HG03460 (cell line): ENCODE results near the gene LRP4.

Experiments
- ATAC-seq: cut with Tn5 transposase; IDR thresholded peaks from one replicate; pipeline ENCODE4 v1.9.1; 2021; ENCODE audit not compliant: unreplicated experiment

LRP4 gene

DNA sequence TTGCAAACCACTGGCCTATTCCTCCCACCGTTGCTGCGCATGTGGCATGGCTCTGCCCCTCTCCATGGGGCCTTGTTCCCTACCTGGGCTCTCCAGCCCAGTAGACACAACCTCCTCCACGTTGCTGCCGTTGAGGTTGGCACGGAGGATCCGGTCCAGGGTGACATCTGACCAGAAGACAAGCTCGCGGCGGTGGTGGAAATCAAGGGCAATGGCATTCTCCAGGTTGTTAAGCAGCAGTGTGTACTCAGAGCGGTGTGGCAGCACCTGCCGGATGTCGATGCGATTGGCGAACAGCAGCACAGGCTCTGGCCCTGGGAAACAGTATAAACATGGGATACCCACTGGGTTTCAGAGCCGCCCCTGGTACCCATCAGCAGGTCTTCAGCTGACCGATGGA lies 23.8 kb downstream of the LRP4 start:
- no peak for ATAC-seq

DNA sequence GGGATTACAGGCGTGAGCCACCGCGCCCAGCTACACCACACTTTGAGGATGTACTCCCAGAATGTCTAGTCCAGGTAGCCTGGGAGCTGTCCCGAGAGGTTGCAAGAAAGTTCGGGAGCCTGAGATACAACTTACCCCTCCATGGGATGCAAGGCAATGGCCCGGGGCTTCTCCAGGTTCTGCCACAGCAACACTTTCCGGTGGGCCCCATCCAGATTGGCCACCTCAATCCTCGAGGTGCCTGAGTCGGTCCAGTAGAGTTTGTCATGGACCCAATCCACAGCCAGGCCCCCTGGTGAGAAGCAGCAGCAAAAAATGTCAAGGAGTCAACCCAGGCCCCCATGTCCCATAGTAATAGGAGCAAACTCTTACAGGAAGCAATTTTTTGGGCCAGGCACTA lies 25.5 kb downstream of the LRP4 start:
- no peak for ATAC-seq

DNA sequence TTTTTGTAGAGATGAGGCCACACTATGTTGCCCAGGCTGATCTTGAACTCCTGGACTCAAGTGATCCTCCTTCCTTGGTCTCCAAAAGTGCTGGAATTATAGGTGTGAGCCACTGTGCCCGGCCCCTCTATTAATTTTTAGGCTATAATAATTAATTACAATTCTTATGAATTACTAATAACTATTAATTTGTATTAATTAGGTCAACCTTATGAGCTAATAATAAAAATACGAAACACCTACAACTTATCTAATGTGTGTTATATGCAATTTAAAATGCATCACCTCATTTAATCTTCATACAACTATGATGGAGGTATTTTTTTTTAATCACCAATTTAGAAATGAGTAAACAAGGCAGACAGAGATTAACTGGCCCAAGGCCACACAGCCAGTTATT lies 26.2 kb downstream of the LRP4 start:
- no peak for ATAC-seq

DNA sequence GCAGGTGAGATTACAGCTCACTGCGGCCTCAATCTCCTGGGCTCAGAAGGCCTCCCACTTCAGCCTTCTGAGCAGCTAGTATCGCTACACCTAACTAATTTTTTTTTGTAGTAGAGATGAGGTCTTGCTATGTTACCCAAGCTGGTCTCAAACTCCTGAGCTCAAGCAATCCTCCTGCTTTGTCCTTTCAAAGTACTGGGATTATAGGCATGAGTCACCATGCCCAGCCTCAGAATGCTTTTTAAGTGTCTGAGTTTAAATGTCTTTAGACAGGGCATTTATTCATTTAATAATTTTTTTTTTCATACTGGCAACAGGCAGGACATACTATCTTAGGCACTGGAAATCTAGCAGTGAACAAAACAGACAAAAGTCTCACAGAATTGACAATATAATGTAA lies 27.7 kb downstream of the LRP4 start:
- no peak for ATAC-seq

DNA sequence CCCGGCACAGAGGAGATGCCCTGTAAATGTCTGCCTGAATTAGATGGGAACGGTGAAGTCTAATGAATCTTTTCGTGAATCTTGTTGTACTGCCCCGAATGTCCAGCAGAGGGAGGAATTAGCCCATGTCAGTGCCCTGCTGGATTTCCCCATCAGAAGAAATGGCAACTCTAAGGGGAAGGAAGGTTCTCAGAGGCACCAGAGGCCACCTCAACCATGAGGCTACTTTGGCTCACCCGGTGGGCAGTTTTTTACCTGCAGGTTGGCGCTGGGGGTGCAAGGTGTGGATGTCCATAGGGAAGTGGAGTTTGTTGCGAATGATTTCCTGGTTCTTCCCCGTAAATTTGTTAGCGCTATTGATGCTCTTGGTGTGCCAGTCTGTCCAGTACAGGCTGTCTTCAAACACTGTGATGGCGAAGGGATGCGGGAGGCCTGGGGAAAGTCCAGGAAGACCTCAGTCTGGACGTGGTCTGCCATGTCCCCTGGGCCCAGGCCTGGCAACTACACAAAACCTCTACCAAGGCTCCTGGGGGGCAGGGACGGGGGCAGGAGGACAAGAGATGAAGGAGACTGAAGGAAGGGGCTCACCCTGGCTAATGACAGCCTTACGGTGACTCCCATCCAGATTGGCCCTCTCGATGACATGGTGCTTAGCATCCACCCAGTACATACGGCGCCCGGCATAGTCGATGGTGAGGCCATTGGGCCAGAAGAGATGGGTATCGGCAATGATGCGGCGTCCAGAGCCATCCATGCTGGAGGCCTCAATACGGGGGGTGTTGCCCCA lies 28.5 kb downstream of the LRP4 start:
- ATAC-seq: no peak

DNA sequence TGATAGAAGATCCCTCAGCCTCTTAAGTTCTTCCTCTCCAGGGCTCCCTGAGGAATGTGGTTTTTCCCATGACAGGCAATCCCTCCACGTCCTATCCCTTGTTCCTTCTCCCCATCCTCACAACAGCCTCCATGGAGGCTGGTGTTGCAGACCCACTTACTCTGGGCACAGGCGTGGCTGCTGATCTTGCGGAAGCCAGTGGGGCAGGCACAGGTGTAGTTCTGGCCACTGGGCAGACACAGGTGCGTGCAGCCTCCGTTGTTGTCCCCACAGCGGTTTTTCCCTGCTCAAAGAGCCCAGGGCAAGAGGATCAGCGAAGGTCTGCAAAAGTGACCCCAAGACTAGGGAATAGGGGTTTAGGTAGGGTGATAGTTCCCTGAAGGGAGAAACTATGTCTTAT lies 29.1 kb downstream of the LRP4 start:
- no peak for ATAC-seq

DNA sequence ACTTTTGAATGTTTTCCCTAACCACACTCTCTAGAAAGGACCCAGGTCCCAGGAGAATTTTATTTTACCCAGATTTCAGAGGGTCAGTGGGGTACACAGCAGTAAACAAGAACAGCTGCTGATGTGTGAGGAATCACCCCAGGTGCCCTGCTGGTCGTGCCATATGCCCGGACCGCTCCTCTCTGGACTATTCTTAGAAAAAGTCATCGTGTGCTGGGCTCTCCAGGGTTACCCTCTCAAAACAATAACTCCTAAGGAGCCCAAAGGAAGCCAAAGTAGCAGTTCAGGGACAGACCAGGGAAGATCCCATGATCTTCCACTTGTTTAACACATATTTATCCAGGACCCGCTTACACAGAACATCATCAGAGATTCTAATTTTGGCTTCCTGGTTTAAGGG lies 29.7 kb downstream of the LRP4 start:
- no peak for ATAC-seq

DNA sequence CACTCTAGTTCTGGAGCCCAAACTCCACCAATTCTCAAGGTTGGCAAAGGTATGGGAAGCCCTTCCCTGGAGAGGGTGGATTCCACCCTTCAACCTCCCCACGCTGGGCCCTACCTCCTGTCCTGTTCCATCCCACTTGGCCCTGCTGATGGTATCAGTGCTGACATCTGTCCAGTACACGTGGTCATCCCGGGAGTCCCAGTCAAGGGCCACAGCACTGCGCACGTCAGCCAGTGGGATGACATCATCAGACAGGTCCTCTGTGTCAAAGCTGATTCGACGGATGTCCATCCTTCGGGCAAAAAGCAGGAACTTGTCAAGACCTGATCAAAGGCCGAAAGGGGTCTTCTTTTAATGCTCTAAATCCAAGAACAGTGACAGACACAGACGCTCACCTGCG lies 32.1 kb downstream of the LRP4 start:
- ATAC-seq: no peak

DNA sequence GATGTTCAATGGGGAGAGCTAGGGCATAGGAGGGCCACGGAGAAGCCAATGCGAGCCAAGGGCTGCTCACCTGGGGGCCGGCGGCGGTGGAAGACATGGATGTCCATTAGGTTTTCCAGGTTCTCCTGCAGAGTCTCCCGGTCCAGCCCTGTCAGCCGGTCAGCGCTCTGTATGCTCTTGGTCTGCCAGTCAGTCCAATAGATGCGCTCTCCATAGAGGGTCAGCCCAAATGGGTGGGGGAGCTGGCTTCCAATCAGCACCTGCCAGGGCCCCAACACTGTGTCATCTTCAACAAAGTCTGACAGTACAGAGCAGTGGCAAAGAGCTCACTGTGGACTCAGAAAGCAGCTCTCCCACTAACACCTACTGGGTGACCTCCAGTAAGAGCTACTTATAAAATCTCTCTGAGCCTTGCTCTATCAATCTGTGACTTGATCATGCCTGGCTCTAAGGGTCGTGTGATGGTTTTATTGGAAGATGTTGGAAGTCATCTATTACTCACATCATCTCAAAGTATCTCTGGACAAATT lies 39.2 kb downstream of the LRP4 start:
- no peak for ATAC-seq

DNA sequence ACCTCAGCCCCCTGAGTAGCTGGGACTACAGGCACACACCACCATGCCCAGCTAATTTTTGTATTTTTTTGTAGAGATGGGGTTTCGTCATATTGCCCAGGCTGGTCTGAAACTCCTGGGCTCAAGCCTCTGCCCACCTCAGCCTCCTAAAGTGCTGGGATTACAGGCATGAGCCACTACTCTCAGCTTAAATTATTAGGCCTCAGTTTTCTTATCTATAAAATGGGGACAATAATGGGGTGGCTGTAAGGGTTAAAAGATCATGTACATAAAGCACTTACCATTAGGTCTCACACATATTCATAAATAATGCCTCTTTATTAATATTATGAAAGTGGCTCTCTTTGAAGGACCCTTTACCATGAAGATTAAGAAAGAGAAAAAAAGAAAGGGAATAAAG lies 40.8 kb downstream of the LRP4 start:
- ATAC-seq: no peak

DNA sequence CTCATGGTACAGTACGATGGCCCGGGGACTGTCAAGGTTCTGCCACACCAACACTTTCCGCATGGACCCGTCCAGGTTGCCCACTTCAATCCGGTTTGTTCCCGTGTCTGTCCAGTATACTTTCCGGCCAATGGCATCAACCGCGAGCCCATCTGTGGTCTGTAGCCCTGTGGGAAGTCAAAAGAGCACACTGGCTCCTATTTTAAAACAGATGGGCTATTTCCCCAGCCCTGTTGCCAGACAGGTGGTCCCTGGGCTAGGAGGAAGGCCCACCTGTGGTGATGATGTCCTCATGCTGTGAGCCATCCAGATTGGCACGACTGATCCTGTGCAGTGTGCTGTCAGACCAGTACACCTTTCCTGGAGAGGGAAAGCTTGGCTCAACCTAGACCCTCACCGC lies 41.9 kb downstream of the LRP4 start:
- ATAC-seq: no peak

DNA sequence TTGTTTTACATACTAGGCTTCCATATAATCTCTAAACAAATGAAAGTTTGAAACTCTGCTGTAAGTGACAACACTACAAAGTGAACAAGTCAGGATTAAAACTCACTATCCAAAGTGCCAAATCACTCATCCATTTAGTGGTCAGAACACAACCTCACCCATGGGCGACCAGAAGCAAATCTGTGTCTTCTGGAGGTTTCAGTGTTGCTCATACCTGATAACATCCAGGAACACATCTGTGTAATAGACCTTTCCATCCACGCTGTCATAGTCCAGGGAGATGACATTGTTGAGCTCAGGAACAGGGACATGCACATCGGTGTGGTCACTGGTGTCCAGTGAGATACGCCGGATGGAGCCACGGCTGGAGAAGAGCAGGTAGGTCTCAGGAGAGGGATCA lies 43.8 kb downstream of the LRP4 start:
- ATAC-seq: no peak

DNA sequence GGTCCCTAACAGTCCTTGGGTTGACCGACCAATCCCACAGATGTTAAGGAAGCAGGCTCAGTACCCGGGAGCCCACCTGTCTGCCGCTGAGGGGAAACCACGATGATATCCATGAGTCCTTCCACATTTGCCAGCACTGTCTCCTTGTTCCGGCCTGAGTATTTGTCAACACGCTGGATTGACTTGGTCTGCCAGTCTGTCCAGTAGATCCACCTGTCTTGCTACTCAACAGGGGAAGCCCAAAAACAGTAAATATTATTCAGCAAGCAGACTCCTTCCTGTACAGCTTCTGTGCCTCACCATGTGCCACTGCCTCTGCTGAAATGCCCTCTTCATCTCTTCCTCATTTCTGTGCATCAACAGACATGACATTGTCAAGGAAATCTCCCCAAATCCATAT lies 49.4 kb downstream of the LRP4 start:
- ATAC-seq: no peak

DNA sequence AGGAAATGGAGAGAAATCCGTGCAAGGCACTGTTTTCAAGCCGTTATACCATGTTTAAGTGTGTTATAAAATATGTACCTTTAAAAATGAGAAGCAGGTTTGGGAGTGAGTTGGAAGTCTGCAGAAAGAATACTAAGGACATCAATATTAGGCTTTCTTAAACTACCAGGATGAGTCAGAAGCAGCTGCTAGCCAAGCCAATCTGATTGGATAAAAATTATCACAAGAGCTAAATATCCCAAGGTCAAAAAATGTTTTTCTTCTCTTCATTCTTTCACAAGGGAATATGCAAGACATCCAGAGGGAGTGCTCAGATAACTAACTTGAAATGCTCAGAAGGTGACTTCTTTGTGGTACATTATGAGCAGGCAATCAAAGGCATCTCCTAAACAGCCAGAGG lies 53.0 kb downstream of the LRP4 start:
- no peak for ATAC-seq

DNA sequence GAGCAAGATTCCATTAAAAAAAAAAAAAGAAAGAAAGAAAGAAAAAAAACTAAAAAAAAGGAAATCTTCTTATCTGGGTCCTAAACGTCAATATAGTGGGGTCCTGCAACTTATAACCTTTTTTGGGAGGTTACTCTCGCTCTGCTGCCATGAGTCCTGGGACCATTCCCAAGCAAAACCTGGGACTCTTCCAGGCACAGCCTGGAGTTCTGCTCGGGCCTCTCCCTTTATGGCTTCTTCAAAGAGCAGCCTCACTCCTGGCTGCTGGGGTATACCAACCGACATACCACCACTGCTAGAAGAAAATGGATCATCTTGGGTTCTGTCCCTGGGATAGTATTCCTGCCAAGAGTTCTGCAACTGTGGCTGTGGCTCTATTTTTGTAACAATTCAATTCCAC lies 58.1 kb downstream of the LRP4 start:
- ATAC-seq: no peak

DNA sequence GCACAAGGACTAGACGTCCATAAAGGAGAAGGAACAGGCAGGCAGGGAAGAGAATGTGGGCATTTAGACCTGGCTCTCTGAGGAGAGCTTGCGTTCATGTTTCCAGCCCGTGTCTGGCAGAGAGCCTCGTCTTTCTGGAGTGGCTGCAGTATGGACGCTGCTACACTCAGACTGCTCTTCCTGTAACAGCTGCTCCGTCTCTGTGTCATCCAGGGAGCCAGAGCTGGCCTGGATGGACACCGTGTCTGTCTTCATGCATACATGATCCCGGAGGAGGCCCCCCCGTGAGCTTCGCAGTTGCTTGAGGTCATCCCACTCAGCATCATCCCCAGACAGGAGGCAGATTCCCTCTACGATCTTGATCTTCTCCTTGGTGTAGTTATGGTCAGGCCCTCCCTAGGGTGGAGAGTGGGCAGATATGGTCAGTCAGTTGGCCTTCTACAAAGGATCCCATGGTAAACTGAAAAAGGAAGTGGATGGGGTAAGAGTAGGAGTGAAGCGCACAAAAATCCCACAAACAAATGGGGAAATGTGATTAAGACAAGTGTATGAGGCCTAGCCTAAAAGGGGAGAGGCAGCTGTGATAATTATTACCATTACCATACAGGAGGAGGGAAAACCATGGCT lies 59.3 kb downstream of the LRP4 start:
- no peak for ATAC-seq

DNA sequence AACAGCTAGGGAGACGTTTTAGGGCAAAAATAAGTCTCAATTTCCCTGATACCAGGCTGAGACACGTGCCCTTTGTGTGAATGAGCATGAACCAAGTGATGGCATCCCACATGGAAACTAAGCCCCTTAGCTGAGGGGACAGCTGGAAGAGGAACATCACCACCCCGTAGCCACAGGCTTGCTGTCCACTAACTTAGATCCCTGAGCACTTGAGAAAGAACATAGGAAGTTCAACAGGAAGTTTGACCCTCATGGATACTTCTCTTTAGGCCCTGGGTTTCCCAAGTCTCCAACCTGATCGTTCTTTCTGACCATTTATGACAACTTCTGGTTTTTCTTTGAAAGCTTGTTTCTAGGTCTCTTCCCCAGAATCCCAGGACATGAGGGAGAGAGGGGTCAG lies 60.7 kb downstream of the LRP4 start:
- ATAC-seq: no peak

DNA sequence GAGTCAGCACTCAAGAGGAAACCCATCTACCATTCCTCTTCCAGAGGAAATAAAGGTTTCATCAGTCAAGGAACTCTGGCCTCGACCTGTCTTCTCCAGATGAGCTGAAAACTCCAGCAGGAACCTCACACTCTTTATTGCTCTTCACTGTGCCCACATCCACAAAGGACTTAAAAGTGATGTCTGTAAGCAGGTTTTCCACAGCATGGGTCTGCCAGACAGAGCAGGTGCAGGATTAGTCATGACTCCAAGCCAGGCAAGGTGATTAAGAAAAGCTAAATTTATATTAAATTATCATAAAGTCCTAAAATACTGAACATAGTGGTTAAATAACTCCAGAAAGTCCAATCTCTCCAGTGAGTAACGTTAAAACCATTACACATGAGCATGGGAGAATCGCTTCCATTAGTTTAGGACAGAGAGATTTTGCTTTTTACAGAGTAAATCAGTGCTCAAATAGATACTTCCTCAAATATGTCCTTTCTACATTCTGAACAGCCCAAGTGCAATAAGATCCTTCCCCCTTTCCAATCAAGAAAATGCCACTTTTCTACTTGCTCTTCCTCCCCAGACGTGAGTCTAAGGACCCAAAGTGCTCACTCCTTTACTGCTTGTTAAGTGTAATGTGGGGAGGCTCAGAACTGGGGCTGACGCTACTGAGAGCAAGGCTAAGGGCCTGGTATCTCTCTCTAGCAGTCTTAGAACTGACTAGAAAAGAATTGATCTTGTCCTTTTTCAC lies 61.6 kb downstream of the LRP4 start:
- no peak for ATAC-seq

DNA sequence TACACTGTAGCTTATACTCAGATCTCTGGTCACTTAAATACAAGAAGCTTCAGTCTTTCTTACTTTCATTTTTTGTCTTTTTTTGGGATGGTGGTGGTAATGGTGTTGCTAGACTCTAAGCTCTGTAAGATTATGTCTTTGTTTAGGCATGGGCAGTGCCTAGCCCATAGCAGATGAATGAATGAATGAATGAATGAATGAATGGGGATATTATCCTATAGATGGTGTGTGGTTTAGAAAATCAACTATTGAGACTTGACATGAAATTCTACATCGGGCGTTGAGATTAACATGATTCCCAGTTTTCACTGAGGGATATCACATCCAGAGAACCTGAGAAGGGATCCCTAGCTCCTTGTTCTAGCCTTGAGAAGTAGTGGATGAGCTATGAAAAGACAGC lies 62.5 kb downstream of the LRP4 start:
- ATAC-seq: no peak

DNA sequence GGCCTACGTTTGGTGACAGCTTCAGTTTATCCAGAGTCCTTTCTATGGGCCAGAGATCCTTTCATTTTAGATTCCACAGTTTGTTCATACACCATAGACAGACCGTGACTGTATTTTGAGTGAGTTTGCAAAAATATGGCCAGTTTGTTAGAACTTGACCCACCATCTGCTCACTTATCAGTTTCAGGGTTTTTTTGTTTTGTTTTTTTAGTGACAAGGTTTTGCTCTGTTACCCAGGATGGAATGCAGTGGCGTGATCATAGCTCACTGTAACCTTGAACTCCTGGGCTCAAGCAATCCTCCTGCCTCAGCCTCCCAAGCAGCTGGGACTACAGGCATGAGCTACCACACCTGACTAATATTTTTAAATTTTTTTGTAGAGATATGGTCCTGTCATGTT lies 63.2 kb downstream of the LRP4 start:
- ATAC-seq: no peak

DNA sequence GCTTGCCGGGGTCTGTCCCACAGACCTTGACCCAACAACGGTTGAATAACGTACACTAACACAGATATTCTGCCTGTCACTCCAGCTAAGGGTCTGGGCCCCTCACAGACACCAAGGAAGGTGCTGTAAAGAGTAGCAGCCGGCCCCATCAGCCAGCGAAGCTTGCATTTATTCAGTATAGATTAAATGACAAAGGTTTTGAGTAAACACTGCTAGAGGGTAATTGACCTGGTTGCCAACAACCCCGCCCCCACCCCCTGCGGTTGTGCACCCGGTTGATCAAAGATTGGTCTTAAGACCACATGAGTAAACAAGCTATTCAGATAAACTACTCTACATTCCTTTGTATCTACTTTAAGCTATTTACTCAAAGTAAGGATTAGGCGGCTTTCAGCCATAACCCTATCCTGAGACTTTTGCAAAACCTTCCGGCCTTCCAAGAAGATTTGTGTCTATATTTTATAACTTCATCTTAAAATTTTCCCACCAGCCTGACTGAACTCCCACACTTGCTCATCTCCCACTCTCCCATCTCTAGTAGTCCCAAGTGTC lies 67.4 kb downstream of the LRP4 start:
- ATAC-seq: no peak

DNA sequence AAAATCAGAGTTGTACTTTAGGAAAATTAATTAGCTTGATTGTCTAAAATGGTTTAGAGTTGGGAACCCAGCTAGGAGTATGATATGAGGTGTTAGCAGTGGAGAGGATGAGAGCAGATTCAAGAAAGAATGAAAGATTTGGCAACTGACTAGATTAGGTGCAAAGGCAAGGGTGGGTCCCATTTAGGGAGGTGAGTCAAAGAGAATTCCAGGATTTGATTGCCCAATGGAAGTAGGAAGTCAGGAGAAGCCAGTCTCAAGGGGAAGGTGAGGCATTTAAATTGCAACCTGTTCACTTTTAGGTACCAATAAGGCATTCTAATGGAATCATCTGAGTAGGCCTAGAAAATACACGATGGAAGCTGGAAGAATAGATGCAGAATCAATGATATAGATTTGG lies 68.7 kb downstream of the LRP4 start:
- no peak for ATAC-seq
